Measurements from ENCODE around the gene GLUL. TPM values are rescaled to one million over a fixed set of nuclear protein-coding genes. Genes with fewer than 3 reads are reported as not detected.

Gene GLUL
- total and polyA plus RNA-seq, 2 of the 4 experiments (the other 2 are of a cell fraction), result 131 to 385 TPM

DNA sequence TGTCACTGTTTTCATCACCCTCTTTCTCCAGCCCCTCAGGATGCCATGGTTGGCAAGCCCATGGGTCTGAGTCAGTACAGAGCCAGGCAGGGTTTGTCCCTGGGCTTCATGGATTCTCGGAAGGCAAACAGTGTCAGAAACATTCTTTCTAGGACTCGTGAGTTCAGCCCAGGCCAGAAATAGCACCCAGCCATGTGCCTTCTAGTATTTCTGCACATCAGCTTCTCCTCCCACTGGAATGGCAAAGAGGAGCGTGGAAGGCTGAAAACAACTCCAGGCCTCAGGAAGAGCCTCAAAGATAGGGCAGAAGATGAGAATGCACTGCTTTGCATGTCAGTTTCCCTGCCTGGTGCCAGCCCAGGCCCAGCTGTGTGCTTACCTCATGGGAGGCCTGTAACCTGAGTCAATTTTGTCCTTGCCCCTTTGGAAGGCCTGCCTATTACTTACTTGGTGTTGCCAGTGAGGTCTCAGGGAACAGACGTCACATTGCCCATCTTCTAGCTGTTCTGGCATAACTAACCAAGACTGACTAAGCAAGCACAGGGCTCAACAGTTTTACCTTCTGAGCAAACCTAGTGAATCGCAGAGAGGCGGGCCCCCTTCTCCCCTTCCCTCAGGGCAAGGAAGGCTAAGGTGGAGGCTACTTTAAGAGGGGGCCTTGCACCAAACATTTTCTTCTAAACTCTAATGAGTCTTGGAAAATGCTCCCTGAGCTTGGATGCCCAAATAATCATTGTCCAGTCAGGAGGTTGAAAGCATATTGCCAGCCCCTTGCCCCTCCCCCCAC, 42.4 kb downstream of the GLUL start:
- no peak overlapping the region for H2BK120ac ChIP-seq (ENCODE audit: low read depth, low read length)
- H4K5ac ChIP-seq (ENCODE audit: low read depth, low read length), result no peak overlapping the region
- in situ Hi-C loops (cut with MboI; ENCODE audit: low sequenced_read_pairs) (no loop called here), intact Hi-C loops (cut with micrococcal nuclease) (no loop called here), dilution Hi-C loops (cut with HindIII; ENCODE audit: low sequenced_read_pairs, unreplicated experiment) (no loop called here)
- no peak overlapping the region for H3K14ac ChIP-seq (replicated peaks; ENCODE audit: low read depth, low read length)
- H3K27me3 ChIP-seq (ENCODE audit: control insufficient read depth, insufficient read depth, low read length), result no peaks in the 10 kb centered on the region
- DNase-seq (no peak), ATAC-seq (ENCODE audit: low read depth) (no peak)
- no peak overlapping the region for H2AK5ac ChIP-seq (ENCODE audit: low read depth, low read length)
- H3K18ac ChIP-seq (ENCODE audit: low read depth, low read length), result no peak overlapping the region
- no peaks in the 10 kb centered on the region for H3K9me1 ChIP-seq (ENCODE audit: insufficient read depth, low read length)
- H3K79me1 ChIP-seq (ENCODE audit: low read depth in 1 of 2, low read length in 2 of 2), result no peaks in the 10 kb centered on the region
- H4K20me1 ChIP-seq (ENCODE audit: insufficient read depth, low read length), result no peaks in the 10 kb centered on the region
- CTCF ChIA-PET, result no interaction called here
- H3K9me3 ChIP-seq (ENCODE audit: control insufficient read depth, insufficient read depth, low read length), result no peaks in the 10 kb centered on the region
- no peak overlapping the region for H3K27ac ChIP-seq (ENCODE audit: insufficient read depth, low read length)
- H3K56ac ChIP-seq (ENCODE audit: extremely low read depth, insufficient read depth, low read length), result no peak overlapping the region
- no peak overlapping the region for H3K9ac ChIP-seq (ENCODE audit: low read depth, low read length)
- POLR2A ChIA-PET (ENCODE audit: unreplicated experiment), result no interaction called here
- H3K36me3 ChIP-seq (ENCODE audit: control insufficient read depth, insufficient read depth, low read length), result no peaks in the 10 kb centered on the region
- no peak for TF ChIP-seq CEBPB (IDR thresholded peaks at IDR 0.05; ENCODE audit: low read depth, low read length)
- no peak for TF ChIP-seq RFX5 (IDR thresholded peaks at IDR 0.05; ENCODE audit: low read depth, low read length)
- TF ChIP-seq RCOR1 (IDR thresholded peaks at IDR 0.05; ENCODE audit: insufficient replicate concordance, low read length), result no peak
- no peak for TF ChIP-seq BHLHE40 (IDR thresholded peaks at IDR 0.05; ENCODE audit: low read depth, low read length)
- H2AFZ ChIP-seq (replicated peaks; ENCODE audit: low read length, poor library complexity), result no peak overlapping the region
- H3K4ac ChIP-seq (ENCODE audit: low read depth, low read length), result no peak overlapping the region
- no peak overlapping the region for H2BK15ac ChIP-seq (ENCODE audit: low read depth, low read length)
- no peak overlapping the region for H4K8ac ChIP-seq (ENCODE audit: low read depth in 2 of 2, low read length in 2 of 2)
- no peak overlapping the region for H2BK5ac ChIP-seq (ENCODE audit: low read depth, low read length, poor library complexity, severe bottlenecking)
- no peak overlapping the region for H2AK9ac ChIP-seq (replicated peaks; ENCODE audit: low read depth, low read length, poor library complexity)
- H3K23ac ChIP-seq (ENCODE audit: low read depth, low read length), result no peak overlapping the region
- no peak overlapping the region for H3K4me2 ChIP-seq (ENCODE audit: low read depth, low read length)
- H4K91ac ChIP-seq (ENCODE audit: insufficient read depth, low read depth, low read length), result no peak overlapping the region
- no peak overlapping the region for H3K4me3 ChIP-seq (ENCODE audit: insufficient read depth, low read depth, low read length)
- WGBS, 2 experiments (ENCODE audit: extremely low coverage in 2 of 2, insufficient read length in 1 of 2), result 100% methylated on average over 1 of the region's 6 CpGs; no CpG with 5 or more reads in 1 of the 2 experiments
- H3K4me1 ChIP-seq (ENCODE audit: control insufficient read depth, insufficient read depth, low read length), result no peaks in the 10 kb centered on the region
- H2BK20ac ChIP-seq (ENCODE audit: low read depth, low read length), result no peak overlapping the region
- BruUV-seq (replicated peaks), result no TSS peak
